Neural cell (in vitro differentiated cells): ENCODE results near the gene ANO4. TPM values are rescaled to one million over a fixed set of nuclear protein-coding genes. Genes with fewer than 3 reads are reported as not detected.

Experiments
- H2AFZ ChIP-seq: fragments of 200-600, 300-800 bp; sonication (generic), shearing (Covaris generic); 2 replicates; pipeline ENCODE4 v1.6.0; 2014; ENCODE audit warnings: low read depth, mild to moderate bottlenecking, antibody characterized with exemption, low read length, moderate library complexity
- H3F3A ChIP-seq: fragments of 200-600 bp; shearing (Covaris generic); 2 replicates; pipeline ENCODE4 v1.6.1; 2016; ENCODE audit warnings: mild to moderate bottlenecking, moderate library complexity, mixed read lengths, antibody characterized with exemption, low read length; ENCODE audit not compliant: insufficient read depth, poor library complexity, severe bottlenecking
- H3K27ac ChIP-seq: fragments of 200-600, 300-800 bp; sonication (generic), shearing (Covaris generic); 2 replicates; pipeline ENCODE4 v1.5.1; 2014; ENCODE audit warnings: mild to moderate bottlenecking, low read length, moderate library complexity
- H3K27me3 ChIP-seq: fragments of 300-800, 200-600 bp; sonication (generic), shearing (Covaris generic); 2 replicates; pipeline ENCODE4 v1.6.0; 2014; ENCODE audit warnings: mild to moderate bottlenecking, low read depth, low read length, moderate library complexity; ENCODE audit not compliant: insufficient read depth
- H3K36me3 ChIP-seq: fragments of 300-800, 200-600 bp; sonication (generic), shearing (Covaris generic); 2 replicates; pipeline ENCODE4 v1.5.1; 2014; ENCODE audit warnings: mild to moderate bottlenecking, antibody characterized with exemption, low read length, moderate library complexity; ENCODE audit not compliant: insufficient read depth
- H3K4me2 ChIP-seq: fragments of 300-800, 200-600 bp; sonication (generic), shearing (Covaris generic); 2 replicates; pipeline ENCODE4 v1.6.0; 2014; ENCODE audit warnings: mild to moderate bottlenecking, low read length
- H3K4me3 ChIP-seq: fragments of 300-800, 200-600 bp; sonication (generic), shearing (Covaris generic); 2 replicates; pipeline ENCODE4 v1.5.1; 2014; ENCODE audit warnings: mild to moderate bottlenecking, low read length, moderate library complexity
- H3K79me2 ChIP-seq: fragments of 200-600 bp; shearing (Covaris generic); replicated peaks from 2 replicates; pipeline ENCODE4 v1.6.0; 2014; ENCODE audit warnings: mild to moderate bottlenecking, low read length, moderate library complexity; ENCODE audit not compliant: insufficient read depth
- H3K9ac ChIP-seq: fragments of 300-800, 200-600 bp; sonication (generic), shearing (Covaris generic); 2 replicates; pipeline ENCODE4 v1.6.1; 2016; ENCODE audit warnings: mild to moderate bottlenecking, low read length, mixed read lengths
- H3K9me2 ChIP-seq: fragments of 200-600 bp; shearing (Covaris generic); 2 replicates; pipeline ENCODE4 v1.6.1; 2016; ENCODE audit warnings: mild to moderate bottlenecking, low read length, mixed read lengths; ENCODE audit not compliant: insufficient read depth
- H3K9me3 ChIP-seq: fragments of 200-600, 300-800 bp; sonication (generic), shearing (Covaris generic); 2 replicates; pipeline ENCODE4 v1.6.1; 2016; ENCODE audit warnings: mild to moderate bottlenecking, mixed run types, low read length, moderate library complexity, mixed read lengths
- H4K20me1 ChIP-seq: fragments of 200-600 bp; shearing (Covaris generic); 2 replicates; pipeline ENCODE4 v1.6.1; 2016; ENCODE audit warnings: mild to moderate bottlenecking, mixed run types; ENCODE audit not compliant: insufficient read depth
- CTCF ChIP-seq: fragments of 450-650 bp; IDR thresholded peaks from 2 replicates; pipeline ENCODE4 v1.5.1; 2014; ENCODE audit warnings: antibody characterized with exemption, mild to moderate bottlenecking, moderate library complexity; ENCODE audit not compliant: poor library complexity, severe bottlenecking
- EP300 ChIP-seq: fragments of 450-650 bp; conservative IDR thresholded peaks from 2 replicates; pipeline ENCODE4 v1.6.1; 2014; ENCODE audit warnings: antibody characterized with exemption, mild to moderate bottlenecking, moderate library complexity; ENCODE audit not compliant: poor library complexity, severe bottlenecking
- EZH2 ChIP-seq: fragments of 200-600, 300-800 bp; shearing (Covaris generic), sonication (generic); IDR thresholded peaks from 2 replicates; pipeline ENCODE4 v1.6.1; 2014; ENCODE audit warnings: antibody characterized with exemption, low read length, borderline replicate concordance, mild to moderate bottlenecking; ENCODE audit not compliant: insufficient read depth, poor library complexity, severe bottlenecking
- MXI1 ChIP-seq: fragments of 450-650 bp; conservative IDR thresholded peaks from 2 replicates; pipeline ENCODE4 v1.6.1; 2014; ENCODE audit warnings: antibody characterized with exemption, mild to moderate bottlenecking; ENCODE audit not compliant: poor library complexity, severe bottlenecking
- POLR2AphosphoS5 ChIP-seq: IDR thresholded peaks from 2 replicates; pipeline ENCODE4 v1.6.1; 2012
- RAD21 ChIP-seq: fragments of 450-650 bp; conservative IDR thresholded peaks from 2 replicates; pipeline ENCODE4 v1.6.1; 2014; ENCODE audit warnings: antibody characterized with exemption, mild to moderate bottlenecking, moderate library complexity
- SMC3 ChIP-seq: fragments of 450-650 bp; conservative IDR thresholded peaks from 2 replicates; pipeline ENCODE4 v1.6.1; 2014; ENCODE audit warnings: antibody characterized with exemption, mild to moderate bottlenecking, moderate library complexity; ENCODE audit not compliant: poor library complexity
- TAF1 ChIP-seq: IDR thresholded peaks from 2 replicates; pipeline ENCODE4 v1.6.1; 2012; ENCODE audit warnings: low read depth
- polyA plus RNA-seq: library from polyadenylated mRNA; depleted of rRNA; stranded (reverse); fragments of >200 nt; gene quantifications from 2 replicates; pipeline ENCODE4 v1.2.3, GENCODE V29; 2014
- TF ChIP-seq, protein P1 (sequence below): IDR thresholded peaks from 2 replicates; pipeline ENCODE4 v1.6.1; 2012; ENCODE audit warnings: borderline replicate concordance

The ANO4 gene
- polyA plus RNA-seq, 1 donor from 2014 or later = 11.1 TPM

DNA sequence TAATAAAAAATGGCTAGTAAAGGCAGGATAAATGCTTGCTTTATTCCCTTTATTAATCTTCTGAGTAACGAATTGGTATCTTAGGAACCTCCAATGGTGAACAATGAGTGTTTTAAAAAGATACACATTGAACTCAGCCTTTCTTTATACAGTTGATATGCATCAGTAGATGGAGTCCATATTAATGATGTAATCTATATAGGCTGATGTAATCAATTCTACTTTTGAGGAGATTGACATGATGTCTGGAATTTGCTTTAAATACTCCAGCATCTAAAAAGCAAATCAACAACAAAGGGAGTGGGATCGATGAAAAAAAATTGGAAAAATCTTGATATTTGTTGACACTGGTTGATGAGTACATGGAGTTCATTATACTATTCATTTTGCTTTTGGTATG, 106.2 kb downstream of the ANO4 start:
- Histone ChIP-seq H3K79me2 (no peaks in the 10 kb centered on the region), H4K20me1 (no peaks in the 10 kb centered on the region), H3K4me3 (no peak overlapping the region), H3F3A (no peaks in the 10 kb centered on the region), H2AFZ (no peak overlapping the region), H3K9me3 (no peaks in the 10 kb centered on the region), H3K9ac (no peak overlapping the region), H3K36me3 (no peaks in the 10 kb centered on the region), H3K27ac (no peak overlapping the region), H3K9me2 (no peaks in the 10 kb centered on the region), H3K27me3 (no peaks in the 10 kb centered on the region), H3K4me2 (no peak overlapping the region)
- TF ChIP-seq TAF1 (no peak), MXI1 (no peak), RAD21 (no peak), CTCF (no peak), SMC3 (no peak), POLR2AphosphoS5 (no peak), EP300 (no peak), EZH2 (no peak)
- TF ChIP-seq, protein P1, sequence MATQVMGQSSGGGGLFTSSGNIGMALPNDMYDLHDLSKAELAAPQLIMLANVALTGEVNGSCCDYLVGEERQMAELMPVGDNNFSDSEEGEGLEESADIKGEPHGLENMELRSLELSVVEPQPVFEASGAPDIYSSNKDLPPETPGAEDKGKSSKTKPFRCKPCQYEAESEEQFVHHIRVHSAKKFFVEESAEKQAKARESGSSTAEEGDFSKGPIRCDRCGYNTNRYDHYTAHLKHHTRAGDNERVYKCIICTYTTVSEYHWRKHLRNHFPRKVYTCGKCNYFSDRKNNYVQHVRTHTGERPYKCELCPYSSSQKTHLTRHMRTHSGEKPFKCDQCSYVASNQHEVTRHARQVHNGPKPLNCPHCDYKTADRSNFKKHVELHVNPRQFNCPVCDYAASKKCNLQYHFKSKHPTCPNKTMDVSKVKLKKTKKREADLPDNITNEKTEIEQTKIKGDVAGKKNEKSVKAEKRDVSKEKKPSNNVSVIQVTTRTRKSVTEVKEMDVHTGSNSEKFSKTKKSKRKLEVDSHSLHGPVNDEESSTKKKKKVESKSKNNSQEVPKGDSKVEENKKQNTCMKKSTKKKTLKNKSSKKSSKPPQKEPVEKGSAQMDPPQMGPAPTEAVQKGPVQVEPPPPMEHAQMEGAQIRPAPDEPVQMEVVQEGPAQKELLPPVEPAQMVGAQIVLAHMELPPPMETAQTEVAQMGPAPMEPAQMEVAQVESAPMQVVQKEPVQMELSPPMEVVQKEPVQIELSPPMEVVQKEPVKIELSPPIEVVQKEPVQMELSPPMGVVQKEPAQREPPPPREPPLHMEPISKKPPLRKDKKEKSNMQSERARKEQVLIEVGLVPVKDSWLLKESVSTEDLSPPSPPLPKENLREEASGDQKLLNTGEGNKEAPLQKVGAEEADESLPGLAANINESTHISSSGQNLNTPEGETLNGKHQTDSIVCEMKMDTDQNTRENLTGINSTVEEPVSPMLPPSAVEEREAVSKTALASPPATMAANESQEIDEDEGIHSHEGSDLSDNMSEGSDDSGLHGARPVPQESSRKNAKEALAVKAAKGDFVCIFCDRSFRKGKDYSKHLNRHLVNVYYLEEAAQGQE = no peak

DNA sequence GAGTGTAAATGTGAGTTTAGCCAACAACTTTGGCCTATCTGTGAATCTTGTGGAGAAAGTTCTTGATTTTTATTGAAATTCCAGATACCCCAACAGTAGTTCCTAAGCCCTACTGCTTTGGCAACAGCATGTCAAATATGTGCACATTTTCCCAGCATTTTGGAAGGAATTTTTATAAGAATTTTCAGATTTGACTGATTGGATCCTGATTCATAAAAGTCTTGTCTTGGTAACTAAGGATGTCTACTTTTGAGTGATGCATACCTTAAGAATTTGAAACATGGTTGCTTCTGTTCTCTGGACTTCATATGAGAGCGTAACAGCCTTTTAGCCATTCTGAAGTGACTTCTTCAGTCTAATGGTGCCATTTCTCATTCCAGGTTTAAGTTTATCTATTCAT, 106.7 kb downstream of the ANO4 start:
- no peak overlapping the region for H3K27ac ChIP-seq
- no peak overlapping the region for H2AFZ ChIP-seq
- no peak overlapping the region for H3K4me3 ChIP-seq
- H3K4me2 ChIP-seq = no peak overlapping the region
- no peaks in the 10 kb centered on the region for H3F3A ChIP-seq
- no peaks in the 10 kb centered on the region for H3K36me3 ChIP-seq
- H3K27me3 ChIP-seq = no peaks in the 10 kb centered on the region
- no peaks in the 10 kb centered on the region for H3K9me2 ChIP-seq
- H3K9me3 ChIP-seq = no peaks in the 10 kb centered on the region
- no peaks in the 10 kb centered on the region for H3K79me2 ChIP-seq
- H4K20me1 ChIP-seq = no peaks in the 10 kb centered on the region
- no peak overlapping the region for H3K9ac ChIP-seq
- TF ChIP-seq TAF1 (no peak), EP300 (no peak), CTCF (no peak), MXI1 (no peak), RAD21 (no peak), SMC3 (no peak), POLR2AphosphoS5 (no peak), EZH2 (no peak)
- TF ChIP-seq, protein P1 = no peak
